Measurements from ENCODE around the gene PCDHGB4. TPM values are rescaled to one million over a fixed set of nuclear protein-coding genes. Genes with fewer than 3 reads are reported as not detected.
A peak's percentile ranks its signal among the peaks of the same experiment; 100 is the strongest.
"Not testable (repeated sequence)": the region's sequence is repeated elsewhere in the genome, so short reads cannot be mapped to it uniquely, and the experiment has no call there.

Gene PCDHGB4
- total and polyA plus RNA-seq, 2 of the 4 experiments (the other 2 are of a cell fraction) = 10.0 to 17.6 TPM

DNA sequence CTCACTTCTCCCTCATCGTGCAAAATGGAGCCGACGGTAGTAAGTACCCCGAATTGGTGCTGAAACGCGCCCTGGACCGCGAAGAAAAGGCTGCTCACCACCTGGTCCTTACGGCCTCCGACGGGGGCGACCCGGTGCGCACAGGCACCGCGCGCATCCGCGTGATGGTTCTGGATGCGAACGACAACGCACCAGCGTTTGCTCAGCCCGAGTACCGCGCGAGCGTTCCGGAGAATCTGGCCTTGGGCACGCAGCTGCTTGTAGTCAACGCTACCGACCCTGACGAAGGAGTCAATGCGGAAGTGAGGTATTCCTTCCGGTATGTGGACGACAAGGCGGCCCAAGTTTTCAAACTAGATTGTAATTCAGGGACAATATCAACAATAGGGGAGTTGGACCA is 43.8 kb downstream of the PCDHGB4 start (continued):
- no peak for TF ChIP-seq RAD21 (IDR thresholded peaks at IDR 0.05; ENCODE audit: low read length)
- TF ChIP-seq MAFK (IDR thresholded peaks at IDR 0.05; ENCODE audit: low read depth, low read length) = no peak

DNA sequence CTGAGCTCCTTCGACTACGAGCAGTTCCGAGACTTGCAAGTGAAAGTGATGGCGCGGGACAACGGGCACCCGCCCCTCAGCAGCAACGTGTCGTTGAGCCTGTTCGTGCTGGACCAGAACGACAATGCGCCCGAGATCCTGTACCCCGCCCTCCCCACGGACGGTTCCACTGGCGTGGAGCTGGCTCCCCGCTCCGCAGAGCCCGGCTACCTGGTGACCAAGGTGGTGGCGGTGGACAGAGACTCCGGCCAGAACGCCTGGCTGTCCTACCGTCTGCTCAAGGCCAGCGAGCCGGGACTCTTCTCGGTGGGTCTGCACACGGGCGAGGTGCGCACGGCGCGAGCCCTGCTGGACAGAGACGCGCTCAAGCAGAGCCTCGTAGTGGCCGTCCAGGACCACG is 44.8 kb downstream of the PCDHGB4 start:
- WGBS, 2 experiments (ENCODE audit: extremely low coverage in 2 of 2, insufficient read length in 1 of 2) = 56% methylated on average over 15 of the region's 38 CpGs; no CpG with 5 or more reads in 1 of the 2 experiments
- H3K27ac ChIP-seq (ENCODE audit: insufficient read depth, low read length); H3K27me3 ChIP-seq (ENCODE audit: control insufficient read depth, insufficient read depth, low read length); H2BK20ac ChIP-seq (ENCODE audit: low read depth, low read length); H3K9me1 ChIP-seq (ENCODE audit: insufficient read depth, low read length); H3K56ac ChIP-seq (ENCODE audit: extremely low read depth, insufficient read depth, low read length); H4K20me1 ChIP-seq (ENCODE audit: insufficient read depth, low read length); H3K4me1 ChIP-seq (ENCODE audit: control insufficient read depth, insufficient read depth, low read length); in situ Hi-C loops (cut with MboI; ENCODE audit: low sequenced_read_pairs); ATAC-seq (ENCODE audit: low read depth); H4K5ac ChIP-seq (ENCODE audit: low read depth, low read length); H3K9ac ChIP-seq (ENCODE audit: low read depth, low read length); H3K4me3 ChIP-seq (ENCODE audit: insufficient read depth, low read depth, low read length); H3K4ac ChIP-seq (ENCODE audit: low read depth, low read length); H3K18ac ChIP-seq (ENCODE audit: low read depth, low read length); DNase-seq; BruUV-seq (replicated peaks); H3K14ac ChIP-seq (replicated peaks; ENCODE audit: low read depth, low read length); H2BK120ac ChIP-seq (ENCODE audit: low read depth, low read length); H2BK5ac ChIP-seq (ENCODE audit: low read depth, low read length, poor library complexity, severe bottlenecking); H4K8ac ChIP-seq (ENCODE audit: low read depth in 2 of 2, low read length in 2 of 2); H2BK15ac ChIP-seq (ENCODE audit: low read depth, low read length); H4K91ac ChIP-seq (ENCODE audit: insufficient read depth, low read depth, low read length); H3K4me2 ChIP-seq (ENCODE audit: low read depth, low read length); dilution Hi-C loops (cut with HindIII; ENCODE audit: low sequenced_read_pairs, unreplicated experiment); H2AK5ac ChIP-seq (ENCODE audit: low read depth, low read length); H3K23ac ChIP-seq (ENCODE audit: low read depth, low read length); POLR2A ChIA-PET (ENCODE audit: unreplicated experiment): not testable (repeated sequence)
- Histone ChIP-seq H2AK9ac (replicated peaks; ENCODE audit: low read depth, low read length, poor library complexity) (peak overlapping the region; percentile 31), H3K36me3 (ENCODE audit: control insufficient read depth, insufficient read depth, low read length) (peaks cover 15% of the 10 kb centered on the region; the same call in 1 of the 2 replicates), H3K79me1 (ENCODE audit: low read depth in 1 of 2, low read length in 2 of 2) (peaks cover 17 to 20% of the 10 kb centered on the region in 2 experiments; a peak in 3 of 4 replicates), H3K9me3 (ENCODE audit: control insufficient read depth, insufficient read depth, low read length) (peaks cover 31% of the 10 kb centered on the region; the same call in 1 of the 2 replicates), H2AFZ (replicated peaks; ENCODE audit: low read length, poor library complexity) (peak overlapping the region; percentile 49)
- CTCF ChIA-PET = interaction anchor here (0.6 kb wide), 1 partner anchor 74 kb away, joined by 3 read pairs; no protein-coding TSS in a partner anchor
- intact Hi-C loops (cut with micrococcal nuclease) = loop anchor here (5.0 kb wide), 1 partner anchor 45 kb away; the partner anchor contains the start of gene PCDHGC3

DNA sequence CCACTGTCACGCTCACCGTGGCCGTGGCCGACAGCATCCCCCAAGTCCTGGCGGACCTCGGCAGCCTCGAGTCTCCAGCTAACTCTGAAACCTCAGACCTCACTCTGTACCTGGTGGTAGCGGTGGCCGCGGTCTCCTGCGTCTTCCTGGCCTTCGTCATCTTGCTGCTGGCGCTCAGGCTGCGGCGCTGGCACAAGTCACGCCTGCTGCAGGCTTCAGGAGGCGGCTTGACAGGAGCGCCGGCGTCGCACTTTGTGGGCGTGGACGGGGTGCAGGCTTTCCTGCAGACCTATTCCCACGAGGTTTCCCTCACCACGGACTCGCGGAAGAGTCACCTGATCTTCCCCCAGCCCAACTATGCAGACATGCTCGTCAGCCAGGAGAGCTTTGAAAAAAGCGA is 45.2 kb downstream of the PCDHGB4 start:
- H3K27me3 ChIP-seq (ENCODE audit: control insufficient read depth, insufficient read depth, low read length); H3K9ac ChIP-seq (ENCODE audit: low read depth, low read length); H2BK120ac ChIP-seq (ENCODE audit: low read depth, low read length); H4K20me1 ChIP-seq (ENCODE audit: insufficient read depth, low read length); DNase-seq; H3K4me3 ChIP-seq (ENCODE audit: insufficient read depth, low read depth, low read length); ATAC-seq (ENCODE audit: low read depth); POLR2A ChIA-PET (ENCODE audit: unreplicated experiment); H2AK9ac ChIP-seq (replicated peaks; ENCODE audit: low read depth, low read length, poor library complexity); H3K4ac ChIP-seq (ENCODE audit: low read depth, low read length); H3K4me2 ChIP-seq (ENCODE audit: low read depth, low read length); H2BK5ac ChIP-seq (ENCODE audit: low read depth, low read length, poor library complexity, severe bottlenecking); dilution Hi-C loops (cut with HindIII; ENCODE audit: low sequenced_read_pairs, unreplicated experiment); H4K91ac ChIP-seq (ENCODE audit: insufficient read depth, low read depth, low read length); H2BK15ac ChIP-seq (ENCODE audit: low read depth, low read length); H2AFZ ChIP-seq (replicated peaks; ENCODE audit: low read length, poor library complexity); H3K18ac ChIP-seq (ENCODE audit: low read depth, low read length); H3K9me1 ChIP-seq (ENCODE audit: insufficient read depth, low read length); H2AK5ac ChIP-seq (ENCODE audit: low read depth, low read length); H3K23ac ChIP-seq (ENCODE audit: low read depth, low read length); H3K14ac ChIP-seq (replicated peaks; ENCODE audit: low read depth, low read length); H3K56ac ChIP-seq (ENCODE audit: extremely low read depth, insufficient read depth, low read length); H2BK20ac ChIP-seq (ENCODE audit: low read depth, low read length); H4K8ac ChIP-seq (ENCODE audit: low read depth in 2 of 2, low read length in 2 of 2); in situ Hi-C loops (cut with MboI; ENCODE audit: low sequenced_read_pairs); BruUV-seq (replicated peaks); H4K5ac ChIP-seq (ENCODE audit: low read depth, low read length); H3K4me1 ChIP-seq (ENCODE audit: control insufficient read depth, insufficient read depth, low read length); H3K27ac ChIP-seq (ENCODE audit: insufficient read depth, low read length): not testable (repeated sequence)
- 47% methylated on average over 8 of the region's 29 CpGs; no CpG with 5 or more reads in 1 of the 2 experiments for WGBS, 2 experiments (ENCODE audit: extremely low coverage in 2 of 2, insufficient read length in 1 of 2)
- peaks cover 27% of the 10 kb centered on the region; the same call in 1 of the 2 replicates for H3K9me3 ChIP-seq (ENCODE audit: control insufficient read depth, insufficient read depth, low read length)
- peaks cover 11% of the 10 kb centered on the region; the same call in 1 of the 2 replicates for H3K36me3 ChIP-seq (ENCODE audit: control insufficient read depth, insufficient read depth, low read length)
- intact Hi-C loops (cut with micrococcal nuclease) = loop anchor here (5.0 kb wide), 1 partner anchor 45 kb away; the partner anchor contains the start of gene PCDHGC3
- H3K79me1 ChIP-seq (ENCODE audit: low read depth in 1 of 2, low read length in 2 of 2) = peaks cover 18% of the 10 kb centered on the region in 2 experiments; a peak in 3 of 4 replicates
- CTCF ChIA-PET = interaction anchor here (0.6 kb wide), 1 partner anchor 73 kb away, joined by 3 read pairs; no protein-coding TSS in a partner anchor
